ENCODE measurements around the gene YTHDC1.

Gene YTHDC1

GRCh38 chr4:68344785-68345184 is 5.1 kb downstream of the YTHDC1 start:
- no peak for TF ChIP-seq Cebpa-rat (IDR thresholded peaks at IDR 0.05)
- H3K36me3 ChIP-seq = peaks cover 4 to 57% (median 25%) of the 10 kb centered on the region in 11 experiments; a peak in 17 of 22 replicates
- H3K9me3 ChIP-seq (replicated peaks in 1 of 11) = peaks cover 0 to 4% (median 0%) of the 10 kb centered on the region in 11 experiments; a peak in 1 of 22 replicates
- no peaks in the 10 kb centered on the region for H3K27me3 ChIP-seq
- H4K20me1 ChIP-seq = peaks cover 89 to 95% (median 93%) of the 10 kb centered on the region in 11 experiments
- peak overlapping the region in 4 of 11 experiments; percentile 8 to 47 (median 12); a peak in 3 of 22 replicates for H3K4me2 ChIP-seq
- H3K4me1 ChIP-seq = peaks cover 0 to 73% (median 28%) of the 10 kb centered on the region in 10 experiments; a peak in 19 of 20 replicates
- no peak overlapping the region for H3K4me3 ChIP-seq
- H3K9ac ChIP-seq = no peak overlapping the region
- H3K27ac ChIP-seq = no peak overlapping the region

- H3K4me3 ChIP-seq = no peak overlapping the region
- H3K36me3 ChIP-seq = peaks cover 4 to 62% (median 25%) of the 10 kb centered on the region in 11 experiments; a peak in 17 of 22 replicates
- no peak overlapping the region for H3K27ac ChIP-seq
- H3K4me1 ChIP-seq = peaks cover 0 to 77% (median 28%) of the 10 kb centered on the region in 10 experiments; a peak in 19 of 20 replicates
- H3K9me3 ChIP-seq (replicated peaks in 1 of 11) = peaks cover 0 to 4% (median 0%) of the 10 kb centered on the region in 11 experiments; a peak in 1 of 22 replicates
- H3K4me2 ChIP-seq = peak overlapping the region in 4 of 11 experiments; percentile 8 to 47 (median 12); a peak in 1 of 22 replicates
- no peak overlapping the region for H3K9ac ChIP-seq
- no peak for TF ChIP-seq Cebpa-rat (IDR thresholded peaks at IDR 0.05)
- H4K20me1 ChIP-seq = peaks cover 97 to 100% (median 100%) of the 10 kb centered on the region in 11 experiments
- no peaks in the 10 kb centered on the region for H3K27me3 ChIP-seq
Measured at GRCh38 chr4:68344049-68344448, 5.8 kb downstream of the YTHDC1 start.

DNA sequence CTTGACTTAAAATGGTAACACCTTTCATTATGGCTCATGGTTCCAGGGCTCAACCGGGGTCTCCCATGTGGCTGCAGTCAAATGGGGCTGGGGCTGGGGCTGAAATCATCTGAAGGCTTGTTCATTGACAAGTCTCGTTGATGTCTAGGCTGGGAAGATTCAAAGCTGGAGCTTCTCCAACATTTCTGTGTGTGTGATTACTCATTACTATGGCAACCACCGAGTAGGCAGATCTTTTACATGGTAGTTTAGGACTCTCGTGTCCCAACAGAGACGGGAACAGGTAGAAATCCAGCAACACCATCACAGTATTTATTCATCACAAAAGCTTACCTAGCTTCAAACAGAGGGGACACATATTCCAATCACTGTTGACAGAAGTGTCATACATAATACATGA is 7.8 kb downstream of the YTHDC1 start:
- no peak overlapping the region for H3K9ac ChIP-seq
- TF ChIP-seq Cebpa-rat (IDR thresholded peaks at IDR 0.05) = no peak
- H4K20me1 ChIP-seq = peaks cover 96 to 100% (median 100%) of the 10 kb centered on the region in 11 experiments
- H3K4me2 ChIP-seq = peak overlapping the region in 2 of 11 experiments; percentile 1 to 3; a peak in 3 of 22 replicates
- peaks cover 0 to 64% (median 15%) of the 10 kb centered on the region in 10 experiments; a peak in 19 of 20 replicates for H3K4me1 ChIP-seq
- no peak overlapping the region for H3K27ac ChIP-seq
- H3K4me3 ChIP-seq = no peak overlapping the region
- peaks cover 0 to 4% (median 0%) of the 10 kb centered on the region in 11 experiments; a peak in 1 of 22 replicates for H3K9me3 ChIP-seq (replicated peaks in 1 of 11)
- peaks cover 18 to 75% (median 41%) of the 10 kb centered on the region in 11 experiments for H3K36me3 ChIP-seq
- H3K27me3 ChIP-seq = no peaks in the 10 kb centered on the region

DNA sequence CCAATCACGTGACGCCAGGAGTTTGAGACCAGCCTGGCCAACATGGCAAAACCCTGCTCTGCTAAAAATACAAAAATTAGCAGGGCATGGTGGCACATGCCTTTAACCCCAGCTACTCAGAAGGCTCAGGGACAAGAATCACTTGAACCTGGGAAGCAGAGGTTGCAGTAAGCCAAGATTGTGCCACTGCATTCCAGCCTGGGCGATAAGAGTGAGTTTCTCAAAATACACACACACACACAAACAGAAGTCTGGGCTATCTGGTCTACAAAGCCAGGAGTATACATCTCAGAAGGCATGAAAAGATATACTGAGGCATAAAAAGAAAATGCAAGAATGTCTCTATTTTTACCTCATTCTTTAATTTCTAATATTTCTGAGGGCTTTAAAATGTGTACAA is 11.3 kb downstream of the YTHDC1 start:
- H4K20me1 ChIP-seq = peaks cover 76 to 98% (median 94%) of the 10 kb centered on the region in 11 experiments

DNA sequence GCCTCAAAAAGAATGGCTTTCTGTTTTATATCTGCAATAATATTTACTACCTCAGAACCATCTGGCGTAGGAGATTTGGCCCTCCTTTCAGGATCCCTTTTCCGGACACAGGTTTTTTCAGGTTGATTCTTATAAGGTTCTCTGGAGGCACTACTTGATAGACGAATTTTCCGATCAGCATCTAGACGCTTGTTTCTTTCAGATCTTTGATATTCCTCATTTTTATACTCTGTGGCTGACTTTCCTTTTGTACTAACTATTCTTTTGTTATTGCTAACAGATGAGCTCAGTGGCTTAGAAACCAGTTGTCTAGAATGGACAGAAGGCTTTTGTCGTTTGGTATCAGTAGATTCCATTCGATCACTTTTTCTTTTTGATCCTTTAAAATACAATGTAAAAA is 12.4 kb downstream of the YTHDC1 start:
- H3K36me3 ChIP-seq = peaks cover 57 to 80% (median 65%) of the 10 kb centered on the region in 11 experiments
- peaks cover 0 to 25% (median 0%) of the 10 kb centered on the region in 10 experiments; a peak in 5 of 20 replicates for H3K4me1 ChIP-seq
- H3K27me3 ChIP-seq = no peaks in the 10 kb centered on the region
- no peak overlapping the region for H3K4me2 ChIP-seq
- H3K27ac ChIP-seq = no peak overlapping the region
- peaks cover 65 to 98% (median 90%) of the 10 kb centered on the region in 11 experiments for H4K20me1 ChIP-seq
- H3K9me3 ChIP-seq (replicated peaks in 1 of 11) = no peaks in the 10 kb centered on the region
- no peak overlapping the region for H3K4me3 ChIP-seq
- no peak overlapping the region for H3K9ac ChIP-seq
- TF ChIP-seq Cebpa-rat (IDR thresholded peaks at IDR 0.05) = no peak

More for the DNA sequence above, 11.3 kb downstream of the YTHDC1 start:
- no peaks in the 10 kb centered on the region for H3K9me3 ChIP-seq (replicated peaks in 1 of 11)
- peaks cover 46 to 76% (median 54%) of the 10 kb centered on the region in 11 experiments for H3K36me3 ChIP-seq
- no peak overlapping the region for H3K4me3 ChIP-seq
- H3K4me1 ChIP-seq = peaks cover 0 to 30% (median 0%) of the 10 kb centered on the region in 10 experiments; a peak in 5 of 20 replicates
- H3K27ac ChIP-seq = no peak overlapping the region
- no peak overlapping the region for H3K4me2 ChIP-seq
- no peak overlapping the region for H3K9ac ChIP-seq
- no peak for TF ChIP-seq Cebpa-rat (IDR thresholded peaks at IDR 0.05)
- no peaks in the 10 kb centered on the region for H3K27me3 ChIP-seq

DNA sequence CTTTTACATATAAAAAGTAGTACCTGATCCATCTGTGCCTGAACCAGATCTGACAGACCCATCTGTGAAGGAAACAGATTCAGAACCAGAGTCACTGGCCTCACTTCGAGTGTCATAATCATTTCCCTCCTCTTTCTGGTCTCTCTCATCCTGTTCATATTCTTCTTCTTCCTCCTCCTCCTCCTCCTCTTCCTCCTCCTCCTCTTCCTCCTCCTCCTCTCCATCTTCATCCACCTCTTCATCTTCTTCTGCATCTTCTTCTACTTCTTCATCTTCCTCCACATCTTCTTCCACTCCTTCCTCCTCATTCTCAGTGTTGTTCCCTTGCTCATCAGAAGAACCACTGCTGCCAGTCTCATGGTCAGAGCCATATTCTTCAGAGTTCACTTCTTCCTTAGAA is 12.9 kb downstream of the YTHDC1 start:
- Histone ChIP-seq H3K9ac (no peak overlapping the region), H3K9me3 (replicated peaks in 1 of 11) (no peaks in the 10 kb centered on the region), H3K4me3 (no peak overlapping the region), H3K36me3 (peaks cover 59 to 82% (median 69%) of the 10 kb centered on the region in 11 experiments), H3K4me2 (no peak overlapping the region), H4K20me1 (peaks cover 62 to 98% (median 87%) of the 10 kb centered on the region in 11 experiments), H3K4me1 (peaks cover 0 to 23% (median 0%) of the 10 kb centered on the region in 10 experiments; a peak in 5 of 20 replicates), H3K27me3 (no peaks in the 10 kb centered on the region), H3K27ac (no peak overlapping the region)
- TF ChIP-seq Cebpa-rat (IDR thresholded peaks at IDR 0.05) = no peak

- H3K4me3 ChIP-seq = no peak overlapping the region
- peaks cover 0 to 18% (median 0%) of the 10 kb centered on the region in 10 experiments; a peak in 4 of 20 replicates for H3K4me1 ChIP-seq
- H3K4me2 ChIP-seq = no peak overlapping the region
- no peak overlapping the region for H3K9ac ChIP-seq
- peaks cover 60 to 98% (median 82%) of the 10 kb centered on the region in 11 experiments for H4K20me1 ChIP-seq
- H3K27ac ChIP-seq = no peak overlapping the region
- H3K27me3 ChIP-seq = no peaks in the 10 kb centered on the region
- H3K9me3 ChIP-seq (replicated peaks in 1 of 11) = no peaks in the 10 kb centered on the region
- no peak for TF ChIP-seq Cebpa-rat (IDR thresholded peaks at IDR 0.05)
- peaks cover 59 to 82% (median 70%) of the 10 kb centered on the region in 11 experiments for H3K36me3 ChIP-seq
Measured at GRCh38 chr4:68336530-68336929, 13.4 kb downstream of the YTHDC1 start.

- Histone ChIP-seq H3K4me2 (no peak overlapping the region), H4K20me1 (peaks cover 5 to 92% (median 17%) of the 10 kb centered on the region in 11 experiments; a peak in 15 of 22 replicates), H3K36me3 (peaks cover 89 to 100% (median 98%) of the 10 kb centered on the region in 11 experiments), H3K9me3 (replicated peaks in 1 of 11) (no peaks in the 10 kb centered on the region), H3K4me1 (peaks cover 0 to 6% (median 0%) of the 10 kb centered on the region in 10 experiments; a peak in 3 of 20 replicates), H3K9ac (no peak overlapping the region), H3K27me3 (no peaks in the 10 kb centered on the region), H3K4me3 (no peak overlapping the region), H3K27ac (no peak overlapping the region)
- TF ChIP-seq Cebpa-rat (IDR thresholded peaks at IDR 0.05) = no peak
Measured at GRCh38 chr4:68326141-68326540, 23.7 kb downstream of the YTHDC1 start.

DNA sequence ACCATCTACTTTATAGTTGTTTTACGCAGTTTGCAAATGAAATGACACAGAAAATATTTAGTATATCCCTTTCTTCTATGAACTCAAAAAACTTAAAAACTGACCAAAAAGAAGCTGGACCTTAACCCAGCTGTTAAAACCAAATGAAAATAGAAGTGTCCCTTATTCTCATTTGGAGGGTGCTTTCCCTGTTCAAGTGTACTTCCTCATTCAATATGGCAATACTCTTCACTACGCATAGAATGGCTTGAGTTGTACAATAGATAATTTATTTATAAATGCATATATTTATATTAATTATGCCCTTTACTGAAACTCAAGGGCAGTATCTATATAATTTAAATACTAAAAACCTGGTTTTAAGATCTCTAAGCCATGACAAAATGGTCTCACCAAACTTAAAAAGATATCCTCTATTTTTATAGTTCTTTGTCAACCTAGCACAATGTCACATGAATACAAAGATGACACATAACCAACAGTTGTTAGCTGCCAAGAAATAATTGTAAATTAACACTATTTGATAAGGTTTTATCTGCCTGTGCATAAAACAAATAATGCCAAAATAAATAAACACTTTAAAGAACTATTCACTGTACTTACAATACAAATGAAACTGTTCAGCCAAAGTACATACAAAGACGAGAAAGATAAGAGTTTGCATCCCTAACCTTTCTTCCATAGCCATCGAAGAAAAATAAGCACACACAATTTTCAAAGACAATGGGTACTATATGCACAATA is 25.2 kb downstream of the YTHDC1 start:
- Histone ChIP-seq H3K27ac (no peak overlapping the region), H3K9me3 (replicated peaks in 1 of 11) (no peaks in the 10 kb centered on the region), H3K27me3 (no peaks in the 10 kb centered on the region), H3K36me3 (peaks cover 81 to 98% (median 93%) of the 10 kb centered on the region in 11 experiments), H3K9ac (no peak overlapping the region), H4K20me1 (peaks cover 5 to 85% (median 17%) of the 10 kb centered on the region in 11 experiments; a peak in 15 of 22 replicates), H3K4me3 (no peak overlapping the region), H3K4me2 (no peak overlapping the region), H3K4me1 (peaks cover 0 to 6% (median 0%) of the 10 kb centered on the region in 10 experiments; a peak in 3 of 20 replicates)
- TF ChIP-seq Cebpa-rat (IDR thresholded peaks at IDR 0.05) = no peak
